ENCODE data around the gene CDHR2.

CDHR2 gene

GRCh38 chr5:176639208-176639607 is 90.1 kb downstream of the CDHR2 start:
- no peak for DNase-seq (ENCODE audit: low read depth)

DNA sequence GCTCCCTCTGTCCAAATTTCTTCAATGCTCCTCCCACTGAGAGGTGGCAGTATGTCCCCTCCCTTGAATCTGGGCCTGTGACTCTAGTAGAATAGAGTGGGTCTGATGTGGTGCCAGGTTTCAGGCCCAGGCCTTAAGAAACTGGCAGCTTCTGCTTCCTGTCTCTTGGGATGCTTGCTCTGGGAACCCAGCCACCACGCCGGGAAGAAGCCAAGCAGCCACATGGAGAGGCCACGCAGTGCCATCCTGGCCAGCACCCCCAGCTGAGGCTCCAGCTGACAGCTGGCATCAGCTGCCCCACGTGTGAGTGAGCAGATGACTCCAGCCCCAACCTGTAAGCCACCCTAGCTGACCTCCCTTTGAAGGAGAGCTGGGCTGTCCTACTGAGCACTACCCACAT is 90.8 kb downstream of the CDHR2 start:
- DNase-seq (ENCODE audit: low read depth): peak; percentile 9

DNA sequence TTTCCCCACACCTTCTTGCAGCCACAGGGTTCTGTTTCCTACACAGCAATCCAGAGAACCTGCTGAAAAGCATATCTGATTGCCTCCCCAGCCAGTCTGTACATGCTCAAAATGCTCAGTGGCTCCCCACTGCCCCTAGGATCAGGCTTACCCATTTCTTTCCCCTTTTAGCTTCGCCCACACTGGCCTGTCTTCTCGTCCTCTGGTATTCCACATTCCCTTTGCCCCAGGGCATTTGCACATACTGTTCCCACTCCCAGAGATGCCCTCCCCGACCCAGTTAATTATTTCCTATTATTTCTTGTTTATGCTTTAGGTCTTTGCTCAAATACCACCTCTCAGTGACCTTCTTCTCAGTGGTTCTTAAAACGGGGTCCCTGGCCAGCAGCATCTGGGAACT is 91.5 kb downstream of the CDHR2 start:
- DNase-seq (ENCODE audit: low read depth): no peak

- no peak for DNase-seq (ENCODE audit: low read depth)
Measured at GRCh38 chr5:176642675-176643490, 93.7 kb downstream of the CDHR2 start.

- no peak for DNase-seq (ENCODE audit: low read depth)
Measured at GRCh38 chr5:176643491-176644219, 94.5 kb downstream of the CDHR2 start.

- DNase-seq (ENCODE audit: low read depth): no peak
Measured at GRCh38 chr5:176644294-176644693, 95.2 kb downstream of the CDHR2 start.

DNA sequence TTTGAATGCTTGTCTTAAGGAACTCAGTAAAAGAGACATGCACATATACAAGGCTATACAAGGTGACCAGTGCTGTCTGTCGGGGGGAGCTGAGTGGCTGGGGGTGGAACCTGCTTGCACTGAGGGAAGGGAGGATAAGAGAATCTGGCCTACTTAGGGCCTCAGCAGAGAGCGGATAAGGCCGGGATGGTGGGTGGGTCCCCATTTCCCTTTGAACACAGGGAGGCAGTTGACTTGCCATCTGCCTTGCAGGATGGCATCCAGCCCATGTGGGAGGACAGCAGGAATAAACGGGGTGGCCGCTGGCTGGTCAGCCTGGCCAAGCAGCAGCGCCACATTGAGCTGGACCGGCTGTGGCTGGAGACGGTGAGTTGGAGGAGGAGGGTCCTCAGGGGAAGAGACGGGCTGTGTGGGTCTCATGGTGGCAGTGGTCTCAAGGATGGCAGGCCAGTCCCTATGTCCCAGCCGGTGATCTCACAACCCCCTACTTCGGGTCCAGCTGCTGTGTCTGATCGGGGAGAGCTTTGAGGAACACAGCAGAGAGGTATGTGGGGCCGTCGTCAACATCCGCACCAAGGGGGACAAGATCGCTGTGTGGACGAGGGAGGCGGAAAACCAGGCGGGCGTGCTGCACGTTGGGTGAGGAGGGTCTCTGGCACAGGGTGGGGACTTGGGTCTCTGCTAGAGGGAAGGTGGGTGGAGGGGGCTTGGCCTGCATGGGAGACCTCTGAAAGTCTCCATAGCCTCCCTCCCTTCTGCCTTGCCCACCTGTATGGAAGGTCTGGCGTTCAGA is 95.9 kb downstream of the CDHR2 start:
- no peak for DNase-seq (ENCODE audit: low read depth)

Measured in EH (cell line).